Skeletal muscle cell (primary cell): ENCODE data around the gene PFDN2.

ENCODE experiments used
- DNase-seq: peaks from one replicate; pipeline ENCODE4 v3.0.0-alpha.2; 2010; ENCODE audit warnings: low read depth
- H3K4me3 ChIP-seq: 2 replicates; pipeline ENCODE4 v1.5.1; 2011; ENCODE audit warnings: low read depth, mild to moderate bottlenecking, control low read depth, low read length, moderate library complexity

PFDN2 gene

DNA sequence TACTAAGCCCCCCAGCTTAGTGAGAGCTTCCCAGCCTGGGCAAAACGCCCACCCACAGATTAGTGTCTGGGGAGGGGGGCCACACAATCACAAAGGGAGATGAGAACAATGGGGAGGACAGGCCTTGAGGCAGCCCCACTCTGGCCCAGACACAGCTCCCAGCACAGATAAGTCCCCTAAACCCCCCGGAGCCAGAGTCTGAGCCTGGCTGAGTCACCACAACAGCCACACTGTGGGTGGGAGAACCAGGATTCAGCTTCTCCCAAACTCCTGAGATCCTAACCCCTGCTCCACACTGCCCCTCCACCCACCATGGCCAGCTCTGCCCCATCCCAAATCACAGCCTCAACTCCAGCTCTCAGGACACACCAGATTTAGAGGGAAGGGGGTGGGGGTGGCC, 32.7 kb downstream of the PFDN2 start:
- no peak for DNase-seq
- no peak overlapping the region for H3K4me3 ChIP-seq

- H3K4me3 ChIP-seq: no peak overlapping the region
- no peak for DNase-seq
Measured at GRCh38 chr1:161084597-161084988, 33.2 kb downstream of the PFDN2 start.

DNA sequence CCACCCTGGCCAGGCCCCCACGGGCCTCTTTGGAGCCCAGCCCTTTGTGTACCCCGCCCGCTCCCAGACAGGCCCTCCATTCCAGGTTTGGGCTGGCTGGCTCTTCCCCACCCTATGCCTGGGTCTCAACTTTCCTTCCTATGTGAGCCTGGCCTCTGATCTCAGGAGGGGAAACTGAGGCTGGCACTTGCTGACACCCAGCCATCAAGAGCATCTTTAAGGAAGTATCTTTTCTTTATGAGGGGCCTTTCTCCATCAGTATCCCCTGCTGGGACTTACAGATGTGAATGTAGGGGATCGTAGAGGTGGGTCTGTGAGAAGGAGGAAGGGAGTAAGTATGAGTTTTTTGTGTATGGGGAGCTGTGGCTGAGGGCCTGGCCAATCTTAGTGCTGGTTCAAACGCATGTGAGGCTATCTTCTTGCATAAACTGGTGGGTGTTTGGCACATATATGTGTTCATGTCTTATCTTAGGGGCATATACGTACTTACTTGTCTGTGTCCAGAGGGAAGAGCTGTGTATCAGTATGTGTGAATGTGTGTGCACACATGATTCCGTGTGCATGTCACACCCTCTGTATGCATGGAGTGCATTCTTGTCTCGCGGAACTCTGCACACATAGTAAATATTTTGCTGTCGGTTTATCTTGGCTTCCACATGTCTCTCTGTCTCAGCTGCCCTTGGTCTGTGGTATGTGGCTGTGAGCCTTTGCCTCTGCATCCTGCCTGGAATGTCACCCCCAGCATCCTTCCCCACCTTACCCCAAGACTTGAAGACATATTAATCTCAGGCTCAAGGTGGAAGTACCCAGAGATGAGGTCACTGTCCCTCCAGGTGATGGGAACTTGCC, 33.9 kb downstream of the PFDN2 start:
- no peak overlapping the region for H3K4me3 ChIP-seq
- no peak for DNase-seq

GRCh38 chr1:161082996-161083747, 34.7 kb downstream of the PFDN2 start:
- peak; percentile 61 for DNase-seq
- no peak overlapping the region for H3K4me3 ChIP-seq

DNA sequence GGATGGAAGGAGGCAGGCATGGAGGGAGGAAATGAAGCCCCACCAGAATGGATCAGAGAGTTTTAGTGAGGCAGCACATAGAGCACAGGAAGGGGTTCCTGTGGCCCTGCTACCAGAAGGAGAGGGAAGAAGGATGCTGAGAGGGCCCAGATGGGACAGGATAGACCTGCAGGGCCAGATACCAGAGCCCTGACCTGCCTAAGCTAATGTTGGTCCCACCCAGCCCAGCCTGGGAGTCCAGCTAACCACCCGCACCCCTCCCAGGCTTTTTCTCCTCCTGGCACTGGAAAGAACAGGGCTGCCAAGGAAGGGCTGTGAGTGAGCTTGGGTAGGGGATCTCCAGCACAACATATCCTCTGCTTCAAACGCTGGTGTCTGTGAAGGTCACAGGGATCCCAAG, 35.4 kb downstream of the PFDN2 start:
- no peak overlapping the region for H3K4me3 ChIP-seq
- DNase-seq: no peak

DNA sequence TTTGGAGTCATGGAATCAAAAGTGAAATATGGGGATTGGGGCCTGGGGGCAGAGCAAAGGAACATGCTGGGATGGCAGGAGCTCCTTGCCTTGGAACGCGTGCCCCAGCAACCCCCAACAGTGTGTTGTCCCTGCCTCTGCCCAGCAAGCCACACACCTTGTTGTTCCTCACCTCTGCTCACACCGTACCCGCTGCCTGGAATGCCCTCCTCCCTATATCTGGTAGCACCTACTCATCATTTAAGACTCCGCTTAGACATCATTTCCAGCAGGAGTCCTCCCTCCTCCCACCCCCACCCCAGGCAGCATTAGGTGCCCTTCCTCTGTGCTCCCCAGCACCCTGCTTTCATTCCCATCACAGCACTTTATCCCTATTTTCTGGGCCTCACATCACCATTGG, 36.3 kb downstream of the PFDN2 start:
- DNase-seq: no peak
- H3K4me3 ChIP-seq: no peak overlapping the region

DNA sequence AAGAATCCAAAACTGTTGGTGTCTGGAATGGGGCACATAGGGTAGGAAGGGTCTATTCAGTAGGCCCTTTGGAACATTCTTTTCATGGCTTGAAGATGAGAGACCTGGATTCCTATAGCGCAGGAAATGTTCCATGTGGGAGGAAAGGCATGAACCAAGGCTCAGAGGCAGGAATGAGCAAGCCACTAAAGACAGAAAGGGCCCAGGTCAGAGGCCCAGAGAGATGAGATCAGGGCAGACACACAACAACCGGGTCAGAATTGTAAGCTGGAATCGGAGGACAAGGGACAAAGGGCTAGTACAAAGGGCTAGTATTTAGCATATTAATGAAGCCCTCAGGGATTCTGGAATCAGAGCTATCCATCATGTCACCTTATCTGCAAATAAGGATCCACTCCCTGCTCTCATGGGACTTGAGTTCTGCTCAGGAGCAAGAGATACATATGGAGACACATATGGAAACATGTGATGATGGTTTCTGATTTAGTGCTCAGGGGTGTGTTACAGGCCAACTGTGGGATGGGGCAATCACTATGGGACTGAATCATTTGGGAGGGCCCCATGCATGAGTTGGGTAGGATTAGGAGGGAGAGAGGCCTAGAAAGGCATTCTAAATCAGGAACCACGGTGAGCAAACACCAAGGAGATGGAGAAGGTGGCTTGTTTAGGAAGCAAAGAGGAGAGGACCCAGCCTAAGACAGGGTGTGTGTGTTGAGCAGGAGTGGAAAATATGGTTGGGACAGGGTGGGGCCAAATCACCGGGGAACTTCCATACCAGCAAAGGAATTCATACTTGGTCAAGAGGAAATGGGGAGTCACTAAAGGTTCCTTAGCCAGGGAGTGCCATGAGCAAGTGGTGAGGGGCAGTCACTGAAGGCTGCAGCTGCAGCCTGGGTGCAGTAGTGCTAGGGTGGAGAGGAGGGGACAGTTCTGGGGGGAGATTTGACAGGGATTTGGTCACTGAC, 37.1 kb downstream of the PFDN2 start:
- DNase-seq: no peak
- no peak overlapping the region for H3K4me3 ChIP-seq

- H3K4me3 ChIP-seq: no peak overlapping the region
- no peak for DNase-seq
Measured at GRCh38 chr1:161079436-161080110, 38.3 kb downstream of the PFDN2 start.

DNA sequence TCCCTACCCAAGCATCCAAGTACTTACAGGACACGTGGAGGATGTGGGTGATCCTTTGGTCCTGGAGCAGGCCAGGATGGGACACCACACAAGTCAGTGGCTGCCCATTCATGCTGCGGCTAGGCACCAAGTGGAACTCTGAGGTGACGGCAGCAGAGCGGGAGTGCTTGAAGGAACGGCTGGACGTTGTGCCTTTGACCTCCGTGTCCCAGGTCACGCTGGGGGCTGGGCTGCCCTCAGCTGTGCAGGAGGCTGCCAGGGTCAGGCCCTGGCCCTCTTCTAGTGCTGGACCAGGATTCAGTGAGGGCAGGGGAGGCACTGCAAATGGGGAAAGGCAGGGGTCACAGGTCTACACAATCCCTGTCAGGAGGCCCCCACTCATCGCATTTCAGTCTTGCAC, 40.4 kb downstream of the PFDN2 start:
- DNase-seq: no peak
- H3K4me3 ChIP-seq: no peak overlapping the region

GRCh38 chr1:161076410-161076809, 41.4 kb downstream of the PFDN2 start:
- DNase-seq: no peak
- no peak overlapping the region for H3K4me3 ChIP-seq

- no peak for DNase-seq
Measured at GRCh38 chr1:161074676-161075368, 43.0 kb downstream of the PFDN2 start.

DNA sequence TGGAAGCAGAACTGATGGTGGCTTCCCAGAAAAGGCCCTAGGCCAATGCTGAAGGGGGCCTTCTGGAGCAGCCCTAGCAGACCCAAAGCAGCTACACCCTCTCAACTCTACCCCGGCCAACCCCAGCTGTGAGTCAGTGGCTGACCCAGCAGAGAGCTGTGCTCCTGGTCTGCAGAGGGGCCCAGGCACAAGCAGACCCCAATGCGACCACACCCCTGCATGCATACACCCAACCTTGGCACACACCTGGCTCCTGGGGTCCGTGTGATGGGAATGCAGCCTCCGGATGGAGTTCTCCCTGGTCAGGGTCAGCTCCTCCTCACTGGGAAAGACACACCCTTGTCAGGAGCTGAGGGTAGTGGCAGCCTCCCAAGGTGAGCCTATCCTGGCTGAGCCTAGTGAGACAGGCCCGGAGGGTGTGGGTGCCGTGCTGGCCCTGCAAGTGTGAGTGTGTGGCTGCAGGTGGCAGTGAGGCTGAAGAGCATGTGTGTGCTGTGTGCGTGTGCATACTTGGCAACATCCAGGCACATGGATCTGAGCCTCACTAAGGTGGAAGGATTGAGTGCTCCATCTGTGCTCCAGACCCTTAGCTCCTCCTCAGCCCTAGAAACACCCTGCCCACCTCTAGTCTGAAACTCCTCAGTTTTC, 44.2 kb downstream of the PFDN2 start:
- H3K4me3 ChIP-seq: no peak overlapping the region
- DNase-seq: no peak

More at GRCh38 chr1:161074676-161075368, 43.0 kb downstream of the PFDN2 start:
- no peak overlapping the region for H3K4me3 ChIP-seq

DNA sequence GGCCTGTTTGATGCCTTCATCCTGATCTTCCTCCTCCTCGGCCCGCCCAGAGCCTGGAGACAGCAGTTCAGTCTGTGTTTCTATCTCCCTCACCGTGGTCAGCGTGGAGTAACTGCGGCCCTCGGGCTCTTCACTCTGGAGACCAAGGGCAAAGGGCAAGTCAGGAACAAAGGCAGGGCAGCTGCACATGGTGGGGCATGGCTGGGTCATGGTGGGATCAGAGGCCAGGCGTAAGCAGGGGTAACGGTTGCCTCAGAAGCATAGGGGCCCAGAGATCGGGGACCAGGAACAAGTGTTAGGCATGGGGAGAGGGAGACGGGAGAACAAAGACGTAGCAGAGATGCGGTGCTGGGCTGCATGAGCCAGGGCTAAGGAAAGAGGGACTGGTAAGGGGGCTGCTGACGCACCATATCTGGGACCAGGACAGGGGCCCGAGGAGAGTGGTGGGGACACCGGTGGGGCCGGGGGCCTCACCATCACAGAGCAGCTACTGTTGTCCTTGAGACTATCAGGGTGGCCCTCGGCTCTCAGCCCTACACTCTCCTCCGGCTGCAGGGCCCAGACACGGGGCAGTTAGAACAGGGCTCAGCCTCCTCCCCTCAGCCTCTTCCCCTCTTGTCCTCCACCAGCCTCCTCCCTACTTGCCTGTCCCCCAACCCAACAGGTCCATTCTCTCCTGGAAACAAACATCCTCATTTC, 44.9 kb downstream of the PFDN2 start:
- no peak overlapping the region for H3K4me3 ChIP-seq
- no peak for DNase-seq

DNA sequence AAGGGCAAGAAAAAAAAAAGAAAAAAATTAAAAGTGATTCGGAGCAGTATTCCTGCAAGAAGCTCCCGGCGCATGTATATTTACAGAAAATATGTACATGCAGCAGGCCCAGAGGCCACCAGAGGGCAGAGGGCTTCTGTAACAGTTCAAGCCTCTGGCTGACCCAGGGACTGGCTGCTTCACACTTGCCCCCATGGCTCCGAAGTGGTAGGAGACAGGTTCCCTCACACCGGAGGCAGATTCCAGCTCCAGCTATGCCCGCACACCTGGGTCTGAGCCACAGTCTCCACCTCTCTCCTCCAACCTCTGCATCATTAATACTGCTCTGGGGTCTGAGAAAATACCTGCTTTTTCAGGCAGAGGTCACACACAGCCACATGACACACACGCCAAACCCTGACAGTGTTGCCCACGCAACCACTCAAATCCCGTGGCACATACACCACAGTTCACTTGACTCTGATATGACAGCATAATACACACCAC, 45.9 kb downstream of the PFDN2 start:
- H3K4me3 ChIP-seq: no peak overlapping the region
- DNase-seq: no peak

DNA sequence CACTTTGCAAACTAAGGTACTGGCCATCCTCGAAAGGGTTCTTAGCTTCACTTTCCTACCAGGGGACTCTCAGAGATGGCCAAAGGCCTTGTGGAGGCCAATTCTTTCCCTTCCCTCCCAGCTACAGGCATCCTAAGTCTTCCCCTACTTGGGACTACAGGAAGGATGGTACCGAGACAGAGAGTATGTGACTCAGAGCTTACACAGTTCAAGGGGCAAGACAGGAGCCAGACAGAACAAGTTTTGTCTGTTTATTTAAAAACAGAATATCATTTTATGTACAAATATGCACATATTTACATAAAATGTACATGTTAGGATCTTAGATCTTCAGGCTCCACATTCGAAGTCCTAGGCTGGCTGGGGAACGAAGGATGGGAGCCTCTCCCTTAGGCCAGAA, 47.1 kb downstream of the PFDN2 start:
- H3K4me3 ChIP-seq: no peak overlapping the region
- DNase-seq: no peak

DNA sequence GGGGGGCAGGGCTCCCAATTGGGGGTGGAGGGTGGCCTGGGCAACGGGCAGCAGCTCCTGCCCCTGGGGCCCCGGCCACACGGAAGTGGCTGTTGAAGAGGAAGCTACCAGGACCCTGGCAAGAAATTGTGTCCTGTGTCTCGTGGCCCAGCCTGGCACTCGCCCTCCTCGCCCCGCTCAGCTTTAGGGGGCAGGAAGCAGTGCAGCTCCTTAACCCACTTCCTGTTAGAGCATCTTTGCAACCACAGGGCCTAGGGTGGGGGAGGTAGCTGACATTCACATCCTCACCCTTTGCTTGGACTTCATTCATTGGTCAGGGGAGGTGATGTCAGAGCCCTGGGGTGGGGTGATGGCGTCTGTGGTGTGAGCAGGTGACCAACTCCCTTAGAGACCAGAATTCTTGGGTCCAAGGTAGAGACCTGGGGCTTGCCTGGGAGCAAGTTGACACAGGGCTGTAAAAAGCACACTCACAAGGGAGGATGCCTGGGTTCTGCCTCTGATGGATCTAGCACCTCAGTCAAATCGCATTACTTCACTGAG, 48.0 kb downstream of the PFDN2 start, which contains the start of gene ARHGAP30:
Gene ARHGAP30, minus strand, starts transcription at position 161 of the 540 bp plus-strand sequence. CDS start 267 bp downstream, outside the sequence.
- H3K4me3 ChIP-seq: no peak within 1 kb of the TSS
- no peak for DNase-seq

GRCh38 chr1:161069241-161069640, 48.6 kb downstream of the PFDN2 start:
- DNase-seq: no peak
- H3K4me3 ChIP-seq: no peak overlapping the region
